ENCODE measurements around the gene PROZ. TPM values are rescaled to one million over a fixed set of nuclear protein-coding genes. Genes with fewer than 3 reads are reported as not detected.
A peak's percentile ranks its signal among the peaks of the same experiment; 100 is the strongest.

The PROZ gene
- polyA plus RNA-seq, 3 donors = 2.4 to 4.3 (median 3.2) TPM

GRCh38 chr13:113211774-113212173, 53.3 kb downstream of the PROZ start:
- DNase-seq (ENCODE audit: extremely low read depth in 1 of 11, low read depth in 9 of 11, low spot score in 4 of 11) = peak in 1 of 11 donors; percentile 9

- peak in 4 of 11 donors; percentile 7 to 31 (median 23) for DNase-seq (ENCODE audit: extremely low read depth in 1 of 11, low read depth in 9 of 11, low spot score in 4 of 11)
Measured at GRCh38 chr13:113216254-113217048, 58.0 kb downstream of the PROZ start.

GRCh38 chr13:113218586-113218985, 60.1 kb downstream of the PROZ start:
- no peak for DNase-seq (ENCODE audit: extremely low read depth in 1 of 11, low read depth in 9 of 11, low spot score in 4 of 11)

- DNase-seq (ENCODE audit: extremely low read depth in 1 of 11, low read depth in 9 of 11, low spot score in 4 of 11) = no peak
Measured at GRCh38 chr13:113219256-113219940, 61.0 kb downstream of the PROZ start.

GRCh38 chr13:113220141-113220598, 61.7 kb downstream of the PROZ start:
- no peak for DNase-seq (ENCODE audit: extremely low read depth in 1 of 11, low read depth in 9 of 11, low spot score in 4 of 11)

- DNase-seq (ENCODE audit: extremely low read depth in 1 of 11, low read depth in 9 of 11, low spot score in 4 of 11) = no peak
Measured at GRCh38 chr13:113220877-113221276, 62.4 kb downstream of the PROZ start.

Other genes starting within 250 kb of the PROZ start
- gene MCF2L, start 189.4 kb upstream of the PROZ start, polyA plus RNA-seq (ENCODE audit: insufficient read length in 3 of 3) = 10 to 100 TPM; 29.5 to 46.9 (median 34.9) TPM
- gene F7, start 52.9 kb upstream of the PROZ start, polyA plus RNA-seq (ENCODE audit: insufficient read length in 3 of 3) = 1 to 10 TPM; 3.5 to 3.9 (median 3.5) TPM
- gene F10, start 35.8 kb upstream of the PROZ start, polyA plus RNA-seq (ENCODE audit: insufficient read length in 3 of 3) = 10 to 100 TPM; 18.6 to 22.6 (median 21.8) TPM
- gene PCID2, start 50.0 kb downstream of the PROZ start, polyA plus RNA-seq (ENCODE audit: insufficient read length in 3 of 3) = 10 to 100 TPM; 57.7 to 66.6 (median 58.3) TPM
- 10 to 100 TPM; 78.2 to 89.2 (median 87.4) TPM for gene CUL4A, start 51.0 kb downstream of the PROZ start, polyA plus RNA-seq (ENCODE audit: insufficient read length in 3 of 3)
- gene LAMP1, start 138.6 kb downstream of the PROZ start, polyA plus RNA-seq (ENCODE audit: insufficient read length in 3 of 3) = 100 to 1,000 TPM; 180 to 193 (median 192) TPM
- gene GRTP1, start 205.5 kb downstream of the PROZ start, polyA plus RNA-seq (ENCODE audit: insufficient read length in 3 of 3) = 10 to 100 TPM; 13.9 to 21.0 (median 16.9) TPM